Stimulated activated CD8-positive, alpha-beta memory T cell treated with anti-CD3 and anti-CD28 coated beads, Interleukin-2, amount 100 ng/mL, for 48 hours (primary cell): ENCODE measurements around the gene POU4F2.

ENCODE experiments used
- DNase-seq, 2 donors: peaks; one replicate each; pipeline ENCODE4 v3.0.0-alpha.2; 2020; ENCODE audit warnings: low read depth in 2 of 2

Gene POU4F2

GRCh38 chr4:146638786-146639505 lies at the start of gene POU4F2:
TSS of gene POU4F2 (plus strand) at chr4:146638893. CDS start at chr4:146639141, 248 bp downstream.
- DNase-seq: no peak

- no peak for DNase-seq
These were observed 47.9 kb upstream of the POU4F2 start for GRCh38 chr4:146590801-146591200.

GRCh38 chr4:146592019-146592418 lies 46.7 kb upstream of the POU4F2 start:
- DNase-seq: no peak

- DNase-seq: no peak
These were observed 5.8 kb upstream of the POU4F2 start for GRCh38 chr4:146632770-146633470.

GRCh38 chr4:146633471-146633800 lies 5.3 kb upstream of the POU4F2 start:
- DNase-seq: no peak

GRCh38 chr4:146634825-146635224 lies 3.9 kb upstream of the POU4F2 start:
- no peak for DNase-seq

GRCh38 chr4:146637621-146638332 lies 916 bp upstream of the POU4F2 start:
- no peak for DNase-seq

- DNase-seq: no peak
These were observed 334 bp upstream of the POU4F2 start for GRCh38 chr4:146638333-146638785.

- no peak for DNase-seq
These were observed 826 bp downstream of the POU4F2 start for GRCh38 chr4:146639506-146639932.

- no peak for DNase-seq
These were observed 1.4 kb downstream of the POU4F2 start for GRCh38 chr4:146640021-146640464.

- DNase-seq: no peak
These were observed 1.9 kb downstream of the POU4F2 start for GRCh38 chr4:146640465-146641061.

- DNase-seq: no peak
These were observed 3.1 kb downstream of the POU4F2 start for GRCh38 chr4:146641762-146642161.

- DNase-seq: no peak
These were observed 5.2 kb downstream of the POU4F2 start for GRCh38 chr4:146643812-146644401.

GRCh38 chr4:146645921-146646320 lies 7.2 kb downstream of the POU4F2 start:
- no peak for DNase-seq

- no peak for DNase-seq
These were observed 8.1 kb downstream of the POU4F2 start for GRCh38 chr4:146646593-146647325.

- DNase-seq: no peak
These were observed 9.1 kb downstream of the POU4F2 start for GRCh38 chr4:146647615-146648460.

GRCh38 chr4:146648461-146648783 lies 9.7 kb downstream of the POU4F2 start:
- no peak for DNase-seq

- no peak for DNase-seq
These were observed 10.5 kb downstream of the POU4F2 start for GRCh38 chr4:146649232-146649631.

- no peak for DNase-seq
These were observed 11.3 kb downstream of the POU4F2 start for GRCh38 chr4:146650034-146650433.
